ENCODE measurements around the gene HDHD2.

The HDHD2 gene

DNA sequence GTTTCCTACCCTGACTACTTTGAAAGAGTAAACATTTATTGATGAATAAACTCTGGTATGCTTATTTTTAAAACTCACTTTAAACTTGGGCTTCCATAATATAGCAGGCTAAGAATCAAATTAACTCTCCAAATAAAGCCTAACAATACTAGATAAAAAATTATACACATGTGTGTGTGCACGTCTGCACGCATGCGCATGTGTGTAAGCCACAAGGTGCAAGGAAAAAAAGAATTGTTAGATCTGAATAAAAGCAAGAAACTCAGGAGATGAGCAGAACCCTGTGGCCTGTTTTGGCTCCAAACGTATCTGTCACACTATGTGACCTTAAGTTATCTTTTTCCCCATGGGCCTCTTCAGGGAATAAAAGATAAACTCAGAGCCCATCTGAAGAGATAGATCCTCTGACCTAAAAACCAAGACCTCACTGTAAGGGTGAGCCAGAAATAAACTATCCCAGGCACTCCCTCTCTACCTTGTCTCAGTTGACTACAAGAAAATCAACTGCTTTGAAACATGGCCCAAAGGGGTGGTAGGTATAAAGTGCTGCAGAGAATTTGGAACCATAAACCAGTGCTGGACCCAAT lies 6.3 kb downstream of the HDHD2 start:
- no peak for DNase-seq

- no peak for DNase-seq
Observed at GRCh38 chr18:47143153-47143552, 7.1 kb downstream of the HDHD2 start.

DNA sequence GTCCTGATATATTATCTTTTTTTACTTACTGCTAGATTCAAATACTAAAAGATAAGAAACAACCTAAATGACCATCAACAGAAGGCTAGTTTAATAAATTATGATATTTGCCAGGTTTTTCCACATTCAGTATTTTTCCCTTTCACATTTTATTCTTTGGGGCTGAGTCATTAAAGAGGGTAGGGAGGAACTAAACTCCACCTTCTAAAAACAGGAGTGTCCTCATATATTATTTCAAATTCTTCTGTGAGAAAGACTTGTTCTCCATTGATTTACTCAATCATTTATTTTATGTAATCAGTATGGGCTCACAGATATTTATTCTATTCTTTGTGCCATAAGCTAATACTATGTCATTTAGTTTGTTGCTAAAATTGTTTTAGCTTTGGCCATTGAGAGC lies 9.0 kb downstream of the HDHD2 start:
- DNase-seq, result no peak

DNA sequence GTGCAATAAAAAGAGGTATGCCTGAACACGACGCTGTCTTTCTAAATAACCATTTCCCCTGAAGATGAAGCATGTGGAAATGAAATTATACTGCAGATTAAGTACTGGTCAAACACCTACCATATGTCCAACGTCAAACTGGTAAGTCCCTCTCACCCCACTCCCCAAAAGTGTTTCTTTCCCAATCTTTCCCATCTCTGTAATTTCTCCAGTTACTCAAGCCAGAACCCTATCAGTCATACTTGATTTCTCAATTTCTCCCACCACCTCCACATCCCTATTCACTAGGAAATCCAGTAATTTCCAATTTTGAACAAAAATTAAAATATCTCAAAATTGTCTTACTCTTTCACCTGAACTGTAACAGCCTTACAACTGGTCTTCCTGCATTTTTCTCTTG lies 29.2 kb downstream of the HDHD2 start:
- DNase-seq, result no peak

DNA sequence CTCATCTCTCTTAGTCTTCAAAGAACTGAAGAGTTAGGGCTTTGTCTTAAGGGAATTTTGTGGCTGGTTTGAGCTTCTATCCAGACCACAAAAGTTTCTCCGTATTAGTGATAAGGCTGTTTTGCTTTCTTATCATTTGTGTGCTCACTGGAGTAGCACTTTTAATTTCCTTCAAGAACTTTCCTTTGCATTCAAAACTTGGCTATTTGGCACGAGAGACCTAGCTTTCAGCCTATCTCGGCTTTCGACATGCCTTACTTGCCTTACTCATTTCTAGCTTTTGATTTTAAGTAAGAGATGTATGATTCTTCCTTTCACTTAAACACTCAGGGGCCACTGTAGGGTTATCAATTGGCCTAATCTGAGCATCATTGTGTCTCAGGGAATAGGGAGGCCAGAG lies 29.9 kb downstream of the HDHD2 start:
- no peak for DNase-seq

- DNase-seq, result no peak
Observed at GRCh38 chr18:47118981-47119380, 31.3 kb downstream of the HDHD2 start.

GRCh38 chr18:47115205-47115604 lies 35.1 kb downstream of the HDHD2 start:
- DNase-seq, result no peak

DNA sequence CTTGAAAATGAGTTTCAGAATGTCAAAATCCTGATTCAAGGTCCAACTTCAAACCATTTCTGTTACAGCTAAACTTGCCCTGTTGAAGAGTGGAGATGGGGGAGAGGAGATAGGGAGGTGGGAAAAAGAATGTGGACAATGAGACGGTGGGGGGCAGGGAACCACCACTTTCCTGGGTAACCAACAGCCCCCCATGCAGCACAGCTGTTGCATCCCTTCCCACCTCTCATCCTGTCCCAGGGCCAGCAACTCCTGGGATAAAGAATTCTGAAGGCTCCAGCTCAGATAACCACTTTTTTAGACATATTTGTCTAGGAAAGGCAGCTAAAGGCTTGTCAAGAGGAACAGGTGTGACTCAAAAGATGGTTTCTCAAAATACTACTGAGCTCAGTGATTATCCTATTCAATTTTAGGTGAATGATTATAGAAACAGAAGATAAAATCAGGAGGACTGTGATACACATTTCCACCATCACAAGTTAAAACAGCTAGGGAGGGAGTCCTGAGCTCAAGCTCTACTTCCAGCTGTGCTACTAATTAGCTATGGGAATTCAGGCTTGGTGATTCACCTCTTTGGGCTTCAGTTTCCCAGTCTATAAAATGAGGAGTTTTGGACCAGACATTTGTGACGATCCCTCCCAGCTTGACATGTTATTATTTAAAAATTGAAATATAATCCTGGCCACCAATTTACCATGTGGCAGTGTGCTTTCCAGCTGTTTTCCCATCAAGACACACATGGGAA lies 36.3 kb downstream of the HDHD2 start:
- DNase-seq, result no peak

GRCh38 chr18:47110492-47111274 lies 39.6 kb downstream of the HDHD2 start:
- no peak for DNase-seq

- no peak for DNase-seq
Observed at GRCh38 chr18:47109720-47110119, 40.6 kb downstream of the HDHD2 start.

DNA sequence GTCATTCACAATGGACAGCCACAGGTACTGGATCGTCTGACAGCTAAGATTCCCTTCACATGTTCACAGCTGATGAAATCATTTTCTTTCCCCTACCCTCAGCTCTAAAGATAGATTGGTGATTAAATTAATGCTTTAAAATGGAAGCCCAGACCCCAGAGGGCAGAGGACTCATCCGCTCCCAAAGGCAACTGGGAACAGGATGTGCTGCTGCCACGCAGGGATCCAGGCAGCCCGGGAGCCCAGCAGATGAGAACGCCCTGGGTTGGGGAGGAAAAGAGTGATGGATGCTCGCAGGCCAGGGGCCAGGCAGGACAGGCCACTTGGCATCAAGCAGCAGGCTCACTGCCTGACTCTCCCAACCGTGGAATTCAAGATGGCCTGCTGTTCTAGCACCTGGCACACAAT lies 41.3 kb downstream of the HDHD2 start:
- no peak for DNase-seq

DNA sequence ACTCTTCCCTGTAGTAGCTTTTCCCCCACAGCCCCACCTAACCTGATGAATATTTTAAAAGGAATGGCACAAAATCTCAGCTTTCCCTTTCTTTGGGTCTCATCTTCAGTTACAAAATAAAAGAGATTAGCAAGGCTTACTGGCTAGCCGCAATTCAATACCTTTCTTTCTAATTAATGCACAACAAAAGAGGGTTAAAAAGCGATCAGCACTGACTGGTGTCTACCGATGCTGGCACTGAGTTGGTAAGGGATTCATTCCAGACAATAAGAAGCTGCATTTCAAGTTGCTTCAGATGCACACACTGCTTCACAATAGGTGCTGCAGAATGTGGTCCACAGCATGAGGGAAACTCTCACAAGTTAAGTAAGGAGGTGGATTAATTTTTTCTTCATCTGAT lies 41.9 kb downstream of the HDHD2 start:
- DNase-seq, result no peak

GRCh38 chr18:47100212-47100831 lies 50.0 kb downstream of the HDHD2 start:
- DNase-seq, result peak; percentile 42

GRCh38 chr18:47095810-47096209 lies 54.5 kb downstream of the HDHD2 start:
- no peak for DNase-seq

GRCh38 chr18:47087676-47088075 lies 62.6 kb downstream of the HDHD2 start:
- DNase-seq, result no peak

GRCh38 chr18:47081578-47081977 lies 68.7 kb downstream of the HDHD2 start:
- DNase-seq, result no peak

- DNase-seq, result no peak
Observed at GRCh38 chr18:47080872-47081271, 69.4 kb downstream of the HDHD2 start.

DNA sequence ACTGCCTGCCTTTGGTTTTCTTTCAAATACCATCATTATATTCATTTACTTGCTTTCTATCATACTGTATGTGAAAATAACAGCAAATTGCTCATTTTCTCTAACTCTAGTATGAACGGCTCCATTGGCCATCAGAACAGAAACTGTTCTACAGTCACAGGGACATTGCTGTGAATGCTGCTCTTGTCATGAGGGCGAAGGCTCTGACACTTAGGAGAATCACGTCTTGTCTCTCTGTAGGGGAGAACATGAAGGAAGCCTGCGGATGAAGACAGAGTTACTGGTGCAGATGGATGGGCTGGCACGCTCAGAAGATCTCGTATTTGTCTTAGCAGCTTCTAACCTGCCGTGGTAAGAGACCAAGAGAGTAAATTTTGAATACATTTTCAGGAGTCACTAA lies 73.2 kb downstream of the HDHD2 start:
- DNase-seq, result no peak

GRCh38 chr18:47075098-47075883 lies 75.0 kb downstream of the HDHD2 start:
- DNase-seq, result no peak

GRCh38 chr18:47067648-47068047 lies 82.7 kb downstream of the HDHD2 start:
- no peak for DNase-seq

- no peak for DNase-seq
Observed at GRCh38 chr18:47063096-47063495, 87.2 kb downstream of the HDHD2 start.

GRCh38 chr18:47062471-47062870 lies 87.8 kb downstream of the HDHD2 start:
- DNase-seq, result no peak

Data from kidney glomerular epithelial cell (primary cell).